GM23338 (cell line): ENCODE results near the gene EDARADD. TPM values are rescaled to one million over a fixed set of nuclear protein-coding genes. Genes with fewer than 3 reads are reported as not detected.

Source experiments
- ATAC-seq: fragments of 200-7000 bp; cut with Tn5 transposase; 3 replicates; pipeline ENCODE4 v1.9.1; 2020
- DNase-seq: peaks from one replicate; pipeline ENCODE4 v3.0.0-alpha.2; 2015; ENCODE audit warnings: low spot score
- H2AFZ ChIP-seq: fragments of 200-600 bp; sonication (generic); 2 replicates; pipeline ENCODE4 v1.8.0; 2016; ENCODE audit warnings: antibody characterized with exemption, mild to moderate bottlenecking, moderate library complexity
- H3F3A ChIP-seq: fragments of 200-600 bp; sonication (generic); replicated peaks from 2 replicates; pipeline ENCODE4 v1.8.0; 2017; ENCODE audit warnings: antibody characterized with exemption, mixed run types, low read depth
- H3K27ac ChIP-seq: fragments of 200-600 bp; sonication (generic); 2 replicates; pipeline ENCODE4 v1.6.1; 2016; ENCODE audit warnings: low read depth
- H3K27me3 ChIP-seq: fragments of 200-600 bp; sonication (generic); 2 replicates; pipeline ENCODE4 v1.8.0; 2016; ENCODE audit warnings: mild to moderate bottlenecking, mixed run types, moderate library complexity; ENCODE audit not compliant: insufficient read depth
- H3K36me3 ChIP-seq: fragments of 200-600 bp; sonication (generic); 2 replicates; pipeline ENCODE4 v1.8.0; 2016; ENCODE audit warnings: mild to moderate bottlenecking; ENCODE audit not compliant: insufficient read depth
- H3K4me1 ChIP-seq: fragments of 200-600 bp; sonication (generic); 2 replicates; pipeline ENCODE4 v1.8.0; 2016; ENCODE audit warnings: mild to moderate bottlenecking, moderate library complexity; ENCODE audit not compliant: insufficient read depth
- H3K4me2 ChIP-seq: fragments of 200-600 bp; sonication (generic); 2 replicates; pipeline ENCODE4 v1.7.1; 2017; ENCODE audit warnings: mixed run types
- H3K4me3 ChIP-seq: fragments of 200-600 bp; sonication (generic); 2 replicates; pipeline ENCODE4 v1.6.1; 2016; ENCODE audit warnings: mixed run types
- H3K79me2 ChIP-seq: fragments of 200-600 bp; sonication (generic); replicated peaks from 2 replicates; pipeline ENCODE4 v1.8.0; 2017; ENCODE audit warnings: mild to moderate bottlenecking; ENCODE audit not compliant: insufficient read depth
- H3K9me2 ChIP-seq: fragments of 200-600 bp; sonication (generic); 2 replicates; pipeline ENCODE4 v1.8.0; 2017; ENCODE audit not compliant: insufficient read depth
- H4K20me1 ChIP-seq: fragments of 200-600 bp; sonication (generic); replicated peaks from 2 replicates; pipeline ENCODE4 v1.8.0; 2017; ENCODE audit warnings: mild to moderate bottlenecking; ENCODE audit not compliant: insufficient read depth
- H3K27ac Mint-ChIP-seq: 2 replicates; pipeline ENCODE4 v1.8.0; 2020; ENCODE audit warnings: inconsistent platforms, mild to moderate bottlenecking, moderate library complexity, mixed read lengths
- H3K27me3 Mint-ChIP-seq: 3 replicates; pipeline ENCODE4 v1.8.0; 2022; ENCODE audit warnings: low read depth, mild to moderate bottlenecking, moderate library complexity, mixed read lengths, inconsistent platforms; ENCODE audit not compliant: insufficient read depth, poor library complexity
- H3K36me3 Mint-ChIP-seq: 3 replicates; pipeline ENCODE4 v1.8.0; 2021; ENCODE audit warnings: low read depth, mild to moderate bottlenecking, inconsistent platforms, moderate library complexity, mixed read lengths
- H3K4me1 Mint-ChIP-seq: 3 replicates; pipeline ENCODE4 v1.8.0; 2020; ENCODE audit warnings: mild to moderate bottlenecking, inconsistent platforms, mixed read lengths
- H3K4me3 Mint-ChIP-seq: 3 replicates; pipeline ENCODE4 v1.8.0; 2021; ENCODE audit warnings: moderate library complexity, mild to moderate bottlenecking, inconsistent platforms, mixed read lengths
- H3K9me3 Mint-ChIP-seq: 3 replicates; pipeline ENCODE4 v1.8.0; 2020; ENCODE audit warnings: moderate library complexity, mild to moderate bottlenecking, inconsistent platforms, mixed read lengths
- CREB1 ChIP-seq: fragments of 250-450 bp; sonication (Bioruptor Pico); IDR thresholded peaks from 2 replicates; pipeline ENCODE4 v1.5.0; 2020; ENCODE audit warnings: low read depth, mild to moderate bottlenecking, moderate library complexity
- CTCF ChIP-seq, 2 experiments: fragments of 200-600 bp in 1 of 2; sonication (generic) in 1 of 2; conservative IDR thresholded peaks; 2 replicates each; pipeline versions ENCODE4 v1.5.1 to v1.6.1; 2016 to 2017; ENCODE audit warnings: antibody characterized with exemption in 2 of 2, low read depth in 2 of 2, mild to moderate bottlenecking in 2 of 2, moderate library complexity in 1 of 2
- EZH2 ChIP-seq: fragments of 200-600 bp; sonication (generic); IDR thresholded peaks from one replicate; pipeline ENCODE4 v1.8.0; 2017; ENCODE audit warnings: antibody characterized with exemption, mild to moderate bottlenecking, low read depth; ENCODE audit not compliant: unreplicated experiment
- NANOG ChIP-seq: IDR thresholded peaks from 2 replicates; pipeline ENCODE4 v1.6.1; 2016; ENCODE audit warnings: antibody characterized with exemption, borderline replicate concordance
- POLR2AphosphoS5 ChIP-seq: IDR thresholded peaks from 2 replicates; pipeline ENCODE4 v1.6.1; 2016; ENCODE audit warnings: antibody characterized with exemption, low read depth
- STAT1 ChIP-seq: IDR thresholded peaks from one replicate; pipeline ENCODE4 v1.6.1; 2016; ENCODE audit warnings: antibody characterized with exemption; ENCODE audit not compliant: unreplicated experiment
- ZNF331 ChIP-seq: fragments of 250-450 bp; sonication (Bioruptor Pico); IDR thresholded peaks from 2 replicates; pipeline ENCODE4 v1.5.0; 2020; ENCODE audit warnings: low read depth, mild to moderate bottlenecking, moderate library complexity
- ZNF462 ChIP-seq: fragments of 250-450 bp; sonication (Bioruptor Pico); IDR thresholded peaks from 2 replicates; pipeline ENCODE4 v1.5.0; 2020; ENCODE audit warnings: mild to moderate bottlenecking, moderate library complexity
- polyA plus RNA-seq: library from polyadenylated mRNA; unstranded; fragments of >200 nt; fragmentation: Nextera tagmentation; extraction: Ambion mirVana; gene quantifications from 2 replicates; pipeline ENCODE4 v1.2.1, GENCODE V29; 2016
- total RNA-seq: library from RNA; depleted of rRNA; stranded (reverse); fragments of >200 nt; shearing (Covaris generic); gene quantifications from 2 replicates; pipeline ENCODE4 v1.2.3, GENCODE V29; 2014

The EDARADD gene
- total and polyA plus RNA-seq, 2 experiments from 2014 or later = 3.7 to 4.4 TPM

GRCh38 chr1:236509203-236509602, 115.1 kb downstream of the EDARADD start (continued):
- TF ChIP-seq STAT1 (no peak), ZNF462 (no peak), NANOG (no peak), ZNF331 (CRISPR knock-in tag) (no peak), CREB1 (CRISPR knock-in tag) (no peak), EZH2 (no peak)

GRCh38 chr1:236509647-236510401, 115.7 kb downstream of the EDARADD start:
- no peak overlapping the region for H3K4me3 Mint-ChIP-seq
- no peak overlapping the region for H3K4me3 ChIP-seq
- no peaks in the 10 kb centered on the region for H4K20me1 ChIP-seq
- no peaks in the 10 kb centered on the region for H3K36me3 ChIP-seq
- no peaks in the 10 kb centered on the region for H3K27me3 ChIP-seq
- no peaks in the 10 kb centered on the region for H3K9me2 ChIP-seq
- ATAC-seq (peak; percentile 49; the same call in 2 of the 3 replicates), DNase-seq (peak; percentile 55)
- H3K4me2 ChIP-seq = no peak overlapping the region
- no peaks in the 10 kb centered on the region for H3K36me3 Mint-ChIP-seq
- H3K79me2 ChIP-seq = no peaks in the 10 kb centered on the region
- no peaks in the 10 kb centered on the region for H3K4me1 ChIP-seq
- H3K9me3 Mint-ChIP-seq = no peaks in the 10 kb centered on the region
- no peak for TF ChIP-seq POLR2AphosphoS5
- peak; percentile 40 to 47 for TF ChIP-seq CTCF (conservative IDR thresholded peaks at IDR 0.05; ENCODE audit: low read depth in 2 of 2)
- H2AFZ ChIP-seq = peak overlapping the region; percentile 32; the same call in 1 of the 2 replicates
- H3K27ac Mint-ChIP-seq = no peak overlapping the region
- peaks cover 1% of the 10 kb centered on the region for H3K27me3 Mint-ChIP-seq
- no peaks in the 10 kb centered on the region for H3F3A ChIP-seq
- peaks cover 8% of the 10 kb centered on the region; the same call in 2 of the 3 replicates for H3K4me1 Mint-ChIP-seq
- H3K27ac ChIP-seq = no peak overlapping the region
